GM19468 (cell line): Measurements from ENCODE around the gene TRIP13.

Source experiments
- ATAC-seq: cut with Tn5 transposase; IDR thresholded peaks from one replicate; pipeline ENCODE4 v1.9.1; 2021; ENCODE audit warnings: mild to moderate bottlenecking, moderate library complexity, moderate number of reproducible peaks; ENCODE audit not compliant: unreplicated experiment; ENCODE audit errors: extremely low read depth

The TRIP13 gene

GRCh38 chr5:948472-949274, 56.0 kb downstream of the TRIP13 start:
- no peak for ATAC-seq

DNA sequence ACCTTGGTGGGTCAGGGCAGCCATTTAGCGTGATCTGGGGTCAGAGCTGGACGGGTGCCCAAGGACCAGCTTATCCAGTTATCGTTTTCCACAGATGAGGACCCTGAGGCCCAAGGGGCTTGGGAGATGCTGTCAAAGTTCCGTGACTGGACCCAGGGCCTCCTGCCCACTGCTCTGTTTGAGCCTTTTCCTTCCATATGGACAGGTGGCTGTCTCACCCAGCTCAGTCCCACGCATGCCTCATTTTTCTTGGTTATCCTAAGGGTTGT, 56.5 kb downstream of the TRIP13 start:
- ATAC-seq, result no peak

- no peak for ATAC-seq
Observed at GRCh38 chr5:949815-950560, 57.3 kb downstream of the TRIP13 start.

DNA sequence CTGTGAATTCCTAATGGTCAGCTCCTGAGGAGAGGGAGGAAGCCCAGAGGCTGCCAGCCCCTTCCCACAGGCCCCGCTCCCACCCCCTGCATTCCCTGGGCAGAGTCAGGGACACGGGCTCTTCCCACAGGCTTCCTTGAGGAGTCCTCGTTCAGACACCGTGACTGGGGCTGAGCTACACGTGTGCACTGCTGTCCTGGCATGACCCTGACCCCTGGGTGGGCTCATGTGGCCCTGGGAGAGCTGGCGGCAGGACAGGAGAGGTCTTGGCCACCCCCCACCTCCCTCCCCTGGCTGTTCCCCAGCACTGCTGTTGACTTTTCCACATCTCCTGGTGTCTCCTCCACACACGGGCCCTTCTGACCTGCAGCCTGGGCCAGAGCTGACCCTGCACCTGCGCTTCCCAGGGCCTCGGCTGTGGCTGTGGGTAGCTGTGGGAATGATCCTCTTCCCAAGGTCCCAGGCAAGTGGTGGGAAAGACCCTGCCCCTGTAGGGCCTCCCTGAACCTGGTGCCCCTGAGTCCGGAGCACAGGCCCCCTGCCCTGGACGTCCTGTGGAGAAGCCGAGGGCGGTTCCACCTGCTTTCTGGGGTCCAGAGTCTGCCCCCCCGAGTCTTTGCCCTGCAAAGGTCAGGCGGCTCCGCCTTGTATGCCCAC, 59.4 kb downstream of the TRIP13 start:
- no peak for ATAC-seq

GRCh38 chr5:952597-953271, 60.0 kb downstream of the TRIP13 start:
- ATAC-seq, result no peak

DNA sequence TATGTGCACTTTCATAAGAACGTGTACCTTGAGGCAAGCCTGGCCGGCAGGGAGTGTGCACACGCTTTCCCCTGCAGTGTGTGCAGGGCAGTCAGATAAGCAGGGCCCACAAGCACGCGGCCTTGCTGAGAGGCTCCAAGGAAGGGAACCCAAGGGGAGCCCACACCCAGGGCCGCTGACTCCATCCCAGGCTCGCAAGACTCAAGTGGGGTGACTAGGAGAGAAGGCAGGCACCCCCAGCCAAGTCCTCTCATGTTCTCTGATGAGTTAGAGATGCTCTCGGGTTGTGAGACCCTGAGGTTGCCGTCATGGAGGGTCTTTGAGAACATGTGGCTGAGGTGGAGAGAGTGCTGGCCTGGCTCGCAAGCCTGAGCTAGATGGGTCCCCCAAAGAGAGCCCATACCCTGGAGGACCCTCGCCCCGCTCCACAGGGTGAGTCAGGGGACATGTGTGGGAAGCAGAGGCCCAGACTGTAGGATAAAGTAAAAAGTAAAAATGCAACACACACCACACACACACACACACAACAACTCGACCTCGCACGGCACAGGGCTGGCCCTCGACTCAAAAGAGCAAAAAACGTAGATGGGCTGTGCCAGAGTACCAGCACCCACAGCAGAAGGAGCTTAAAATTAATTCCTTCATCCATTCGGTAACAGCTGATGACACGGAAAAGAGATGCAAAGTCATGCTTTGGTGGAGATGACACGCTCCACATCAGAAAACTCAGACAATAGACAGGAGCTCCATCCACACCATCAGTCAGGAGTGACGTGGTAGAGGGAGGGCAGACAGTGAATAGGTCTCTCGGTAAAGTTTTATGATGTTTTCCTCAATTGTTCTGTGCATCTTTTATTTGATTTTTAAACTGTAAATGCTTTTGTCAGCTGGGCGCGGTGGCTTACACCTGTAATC, 61.1 kb downstream of the TRIP13 start:
- ATAC-seq, result no peak

DNA sequence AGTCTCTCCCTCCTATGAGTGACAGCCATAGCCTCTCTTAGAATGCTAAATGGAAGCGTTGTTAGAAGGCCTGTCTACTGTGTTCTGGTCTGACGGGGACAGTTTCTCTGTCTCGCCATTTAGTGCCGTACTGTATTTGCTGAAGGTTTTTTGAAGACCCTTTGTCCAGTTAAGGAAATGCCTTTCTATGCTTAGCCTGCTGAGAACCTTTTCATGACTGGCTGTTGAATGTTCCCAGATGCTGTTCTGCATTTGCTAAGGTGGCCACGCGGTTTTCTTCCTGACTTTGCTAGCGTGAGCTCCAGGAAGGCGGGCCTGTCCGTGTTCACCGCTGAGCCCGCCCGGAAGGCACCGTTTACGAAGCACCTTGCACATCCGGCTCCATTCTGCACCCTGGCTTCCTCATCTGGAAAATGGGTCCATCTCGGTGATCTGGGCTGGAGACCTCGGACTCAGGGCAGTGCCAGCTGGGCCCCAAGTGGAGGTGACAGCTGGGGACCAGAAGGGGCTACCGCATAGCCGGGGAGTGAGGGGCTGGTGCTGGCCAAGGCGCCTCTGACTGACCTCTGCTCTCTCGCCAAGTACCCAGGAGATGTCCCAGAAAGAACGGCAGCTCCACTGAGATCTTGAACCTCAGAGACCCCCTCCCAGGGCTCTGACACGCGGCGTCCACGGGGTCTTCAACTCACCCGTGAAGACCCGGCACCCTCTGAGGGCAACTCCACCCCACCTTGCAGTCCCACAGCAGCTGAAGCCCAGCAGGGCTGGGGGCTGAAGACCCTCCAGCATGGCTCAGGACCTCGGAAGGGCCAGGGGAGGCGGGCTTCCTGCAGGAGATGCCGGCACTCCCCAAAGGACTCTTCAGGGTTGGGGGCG, 63.4 kb downstream of the TRIP13 start:
- ATAC-seq, result no peak

- peak; percentile 45 for ATAC-seq
Observed at GRCh38 chr5:956941-957747, 64.5 kb downstream of the TRIP13 start.

DNA sequence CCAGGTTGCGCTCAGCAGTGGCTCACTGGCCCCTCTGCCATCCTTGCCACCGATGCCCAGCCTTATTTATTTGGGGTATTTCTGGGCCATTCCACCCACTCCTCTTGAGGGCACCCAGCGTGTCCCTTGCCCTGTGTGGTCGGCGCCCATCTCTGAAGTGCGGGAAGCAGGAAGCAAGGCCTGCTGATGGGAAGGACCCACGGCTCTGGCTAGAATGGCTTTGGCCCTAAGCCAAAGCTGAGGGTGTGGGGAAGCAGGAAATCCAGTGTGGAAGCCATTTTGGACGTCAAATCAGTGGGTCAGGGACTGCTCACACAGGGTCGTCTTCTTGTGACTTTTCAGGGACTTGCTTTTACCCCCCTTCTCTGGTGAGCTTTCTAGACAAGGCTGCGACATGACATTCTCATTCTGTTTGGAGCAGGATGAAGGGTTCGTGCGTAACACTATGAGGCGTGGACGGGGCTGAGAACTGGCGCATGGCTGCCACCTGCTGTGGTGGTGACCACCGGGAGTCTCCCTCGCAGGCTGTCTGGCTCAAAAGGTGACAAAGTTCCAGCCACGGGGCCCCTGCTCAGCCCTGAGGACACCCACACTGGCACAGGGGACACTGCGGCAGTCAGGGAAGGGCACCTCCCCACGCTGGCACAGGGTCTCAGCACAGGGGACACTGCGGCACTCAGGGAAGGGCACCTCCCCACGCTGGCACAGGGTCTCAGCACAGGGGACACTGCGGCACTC, 65.2 kb downstream of the TRIP13 start:
- ATAC-seq, result no peak

- no peak for ATAC-seq
Observed at GRCh38 chr5:958701-959571, 66.3 kb downstream of the TRIP13 start.

DNA sequence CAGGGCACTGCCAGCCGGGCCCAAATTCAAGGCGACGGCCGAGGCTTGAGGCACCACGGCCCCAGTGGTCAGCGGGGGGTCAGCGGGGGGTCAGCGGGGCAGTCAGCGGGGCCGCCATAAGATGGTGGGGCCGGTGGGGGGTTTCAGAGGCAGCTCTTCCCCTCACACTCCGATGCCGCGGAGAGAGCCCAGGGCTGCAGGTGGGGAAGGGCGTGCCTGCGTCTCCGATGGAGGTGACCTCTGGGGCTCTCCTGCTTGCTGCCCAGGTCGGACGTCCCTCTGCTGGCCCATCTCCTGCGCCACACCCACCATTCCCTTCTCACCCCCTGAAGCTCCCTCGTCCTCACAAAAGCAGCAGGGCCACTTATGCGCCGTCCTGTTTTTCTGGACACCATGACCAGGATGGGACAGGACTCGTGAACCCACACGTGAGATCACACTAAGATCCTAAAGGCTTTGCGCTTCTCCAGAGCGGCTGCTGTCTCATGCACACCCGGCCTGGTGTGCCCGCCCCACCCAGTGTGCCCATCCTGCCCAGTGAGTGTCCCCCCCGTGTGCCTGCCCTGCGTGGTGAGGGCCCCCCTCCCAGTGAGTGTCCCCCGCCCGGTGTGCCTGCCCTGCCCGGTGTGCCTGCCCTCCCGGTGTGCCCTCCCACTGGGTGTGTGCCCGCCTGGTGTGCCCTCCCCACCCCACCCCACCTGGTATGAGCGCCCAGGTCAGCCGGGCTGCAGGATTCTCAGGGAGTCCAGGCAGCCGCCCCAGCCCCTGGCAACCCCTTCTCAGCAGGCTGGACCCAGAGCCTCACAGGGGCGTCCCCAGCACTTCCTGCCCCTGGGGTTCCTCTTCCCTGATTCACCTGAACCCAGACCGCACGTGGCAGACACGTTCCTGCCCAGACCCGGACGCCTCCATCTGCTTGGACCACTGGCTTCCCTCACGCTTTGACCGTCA, 67.2 kb downstream of the TRIP13 start:
- ATAC-seq, result no peak

DNA sequence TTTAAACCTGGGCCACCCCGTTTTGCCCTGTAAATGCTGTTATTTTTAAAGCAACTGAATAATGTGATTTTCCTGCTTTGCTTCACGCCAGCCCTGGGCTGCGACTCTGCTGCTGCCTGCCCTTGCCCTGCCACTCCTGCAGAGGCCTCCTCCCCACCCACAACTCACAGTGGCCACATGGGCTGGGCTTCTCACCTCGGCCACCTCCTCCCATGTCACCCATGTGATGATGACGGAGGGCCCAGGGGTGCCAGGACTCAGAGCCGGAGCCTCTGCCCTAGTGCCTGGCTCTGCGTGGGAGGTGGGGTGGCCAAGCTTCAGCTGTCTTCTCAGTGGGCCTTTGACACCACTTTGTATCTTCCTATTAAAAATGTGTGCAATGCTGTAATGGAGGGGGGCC, 67.9 kb downstream of the TRIP13 start:
- no peak for ATAC-seq

DNA sequence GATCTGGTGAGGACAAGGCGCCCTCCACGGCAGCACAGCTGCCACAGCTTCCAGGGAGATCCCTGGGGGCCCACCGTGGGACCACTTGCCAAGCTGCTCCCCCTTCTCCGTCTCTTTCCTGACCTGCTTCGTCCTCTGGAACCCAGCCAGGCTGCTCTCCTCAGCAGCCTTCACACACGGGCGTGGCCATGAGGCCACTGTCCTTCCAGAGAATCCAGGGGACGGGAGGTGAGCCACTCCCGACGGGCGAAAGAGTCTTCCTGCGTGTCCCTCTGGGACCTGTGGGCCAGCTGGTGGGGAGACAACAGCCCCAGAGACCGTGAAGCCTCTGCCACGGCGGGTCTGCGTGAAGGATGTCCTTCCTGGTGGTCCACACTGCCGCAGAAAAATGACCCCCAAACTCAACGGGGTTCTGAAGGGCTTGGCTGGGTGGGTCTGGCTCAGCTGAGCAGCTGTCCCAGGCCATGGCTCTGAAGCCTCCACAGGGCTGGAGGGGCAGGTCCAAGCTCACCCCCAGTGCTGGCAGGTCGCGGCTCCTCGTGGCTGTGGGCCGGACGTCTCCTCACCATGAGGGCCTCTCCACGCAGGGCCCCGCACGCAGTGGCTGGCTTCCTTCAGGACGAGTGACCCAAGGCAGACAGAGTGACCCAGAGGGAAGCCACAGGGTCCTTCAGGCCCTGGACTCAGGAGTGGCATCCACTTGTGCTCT, 68.5 kb downstream of the TRIP13 start:
- no peak for ATAC-seq

GRCh38 chr5:961711-962240, 69.1 kb downstream of the TRIP13 start:
- ATAC-seq, result no peak

GRCh38 chr5:962386-962785, 69.7 kb downstream of the TRIP13 start:
- ATAC-seq, result no peak
